K562 (cell line): ENCODE results near the gene TOR1A. TPM values are rescaled to one million over a fixed set of nuclear protein-coding genes. Genes with fewer than 3 reads are reported as not detected.

ENCODE experiments used
- ATF3 ChIP-seq, 2 experiments: fragments of 450-650 bp in 1 of 2; sonication (generic) in 1 of 2; formaldehyde crosslinking in 1 of 2; IDR thresholded peaks in 1 of 2; conservative IDR thresholded peaks in 1 of 2; 2 replicates each; pipeline versions ENCODE4 v1.6.1 to v1.8.1; 2016 to 2023; ENCODE audit warnings: mild to moderate bottlenecking in 2 of 2, moderate library complexity in 2 of 2, inconsistent platforms in 1 of 2, missing genetic modification reagents in 1 of 2
- BRF1 ChIP-seq: IDR thresholded peaks from 3 replicates; pipeline ENCODE4 v1.6.1; 2011; ENCODE audit warnings: borderline replicate concordance, mild to moderate bottlenecking; ENCODE audit not compliant: insufficient read length; ENCODE audit errors: extremely low read depth
- E2F4 ChIP-seq: sonication (generic); formaldehyde crosslinking; IDR thresholded peaks from 2 replicates; pipeline ENCODE4 v1.8.0; 2022; ENCODE audit warnings: mild to moderate bottlenecking, low read depth, missing genetic modification reagents
- ETV5 ChIP-seq: sonication (generic); formaldehyde crosslinking; IDR thresholded peaks from 2 replicates; pipeline ENCODE4 v1.4.0; 2020; ENCODE audit warnings: low read depth, mild to moderate bottlenecking, missing genetic modification reagents
- FOXO4 ChIP-seq: fragments of 450-650 bp; formaldehyde crosslinking; IDR thresholded peaks from 2 replicates; pipeline ENCODE4 v1.4.0; 2020; ENCODE audit warnings: mild to moderate bottlenecking, moderate library complexity
- KLF1 ChIP-seq: fragments of 450-650 bp; IDR thresholded peaks from 2 replicates; pipeline ENCODE4 v1.6.1; 2016; ENCODE audit warnings: missing genetic modification characterization, missing compliant biosample characterization
- MEIS2 ChIP-seq: fragments of 450-650 bp; IDR thresholded peaks from 2 replicates; pipeline ENCODE4 v1.6.1; 2014; ENCODE audit warnings: mild to moderate bottlenecking; ENCODE audit not compliant: partially characterized antibody
- PKNOX1 ChIP-seq: fragments of 450-650 bp; IDR thresholded peaks from 2 replicates; pipeline ENCODE4 v1.6.1; 2016
- POLR2A ChIP-seq: fragments of 450-650 bp; conservative IDR thresholded peaks from 2 replicates; pipeline ENCODE4 v1.6.1; 2016
- PREB ChIP-seq: sonication (generic); formaldehyde crosslinking; IDR thresholded peaks from 2 replicates; pipeline ENCODE4 v1.8.1; 2023; ENCODE audit warnings: mild to moderate bottlenecking, missing genetic modification reagents
- RCOR1 ChIP-seq, 2 experiments: IDR thresholded peaks; 2 replicates each; pipeline ENCODE4 v1.6.1; 2012; ENCODE audit warnings: low read depth in 2 of 2, low read length in 2 of 2, borderline replicate concordance in 1 of 2, improper control_type of control experiment in 1 of 2
- SIN3B ChIP-seq: fragments of 450-650 bp; IDR thresholded peaks from 2 replicates; pipeline ENCODE4 v1.6.1; 2017; ENCODE audit warnings: low read depth, mild to moderate bottlenecking, moderate library complexity
- SNRNP70 ChIP-seq: fragments of 200-400 bp; formaldehyde crosslinking; optimal IDR thresholded peaks from 2 replicates; pipeline ENCODE3; 2017; ENCODE audit warnings: low read depth, low read length
- TAF1 ChIP-seq: IDR thresholded peaks from 2 replicates; pipeline ENCODE4 v1.6.1; 2011; ENCODE audit warnings: mild to moderate bottlenecking, low read length, moderate library complexity; ENCODE audit not compliant: insufficient read depth, control insufficient read depth, severe bottlenecking; ENCODE audit errors: extremely low read depth
- THRB ChIP-seq: fragments of 450-650 bp; formaldehyde crosslinking; conservative IDR thresholded peaks from 2 replicates; pipeline ENCODE4 v1.4.0; 2022; ENCODE audit warnings: mild to moderate bottlenecking, missing genetic modification characterization
- ZFP36 ChIP-seq: fragments of 150-350 bp; IDR thresholded peaks from 2 replicates; pipeline ENCODE4 v1.6.1; 2018; ENCODE audit warnings: low read length, low read depth; ENCODE audit not compliant: partially characterized antibody
- ZNF212 ChIP-seq: fragments of 450-650 bp; formaldehyde crosslinking; IDR thresholded peaks from 2 replicates; pipeline ENCODE4 v1.4.0; 2020; ENCODE audit warnings: mild to moderate bottlenecking
- ZNF239 ChIP-seq: fragments of 250-450 bp; sonication (Bioruptor Pico); IDR thresholded peaks from 2 replicates; pipeline ENCODE4 v1.4.0; 2020; ENCODE audit warnings: mild to moderate bottlenecking
- polyA plus RNA-seq, 8 experiments: library from polyadenylated mRNA; depleted of rRNA in 4 of 8; stranded (reverse) in 5 of 8; unstranded in 3 of 8; fragments of >200 nt; fragmentation: Nextera tagmentation in 2 of 8; fragmentation: Illumina TruSeq in 1 of 8; extraction: Ambion mirVana in 2 of 8; extraction: Trizol in 1 of 8; gene quantifications; 2 replicates each; pipeline versions ENCODE4 v1.2.1 to v1.2.3, GENCODE V29; 2011 to 2014; ENCODE audit warnings: inconsistent platforms in 1 of 8, missing spikeins in 1 of 8
- total RNA-seq, 7 experiments: library from RNA; depleted of rRNA in 6 of 7; stranded (reverse); fragments of >200 nt in 6 of 7; fragmentation: Illumina TruSeq in 2 of 7; extraction: Trizol in 2 of 7; gene quantifications; 2 replicates each; pipeline versions ENCODE4 v1.2.1 to v1.2.3, GENCODE V29; 2011 to 2021; ENCODE audit warnings: low replicate concordance in 1 of 7

Gene TOR1A
- total and polyA plus RNA-seq, 9 of the 15 experiments (the other 6 are each of a cell fraction or from before 2014, with no cell fraction given) = 4.5 to 85.8 (median 51.3) TPM

- TF ChIP-seq PREB (no peak), ZNF212 (CRISPR knock-in tag) (no peak), SIN3B (no peak), THRB (CRISPR knock-in tag) (0 out of 2 replicates have a peak, but pooled peaks have one; percentile 4), KLF1 (tag) (no peak), PKNOX1 (peak; percentile 28; the same call in 1 of the 2 replicates), E2F4 (CRISPR knock-in tag) (no peak), BRF1 (no peak), RCOR1 (IDR thresholded peaks at IDR 0.05; ENCODE audit: borderline replicate concordance in 1 of 2, low read depth in 2 of 2, low read length in 2 of 2) (peak in 1 of 2 experiments; percentile 16; a peak in 1 of 4 replicates), FOXO4 (0 out of 2 replicates have a peak, but pooled peaks have one; percentile 2), ETV5 (CRISPR knock-in tag) (peak; percentile 90), ZNF239 (CRISPR knock-in tag) (peak; percentile 36; the same call in 1 of the 2 replicates), MEIS2 (peak; percentile 42), ATF3 (IDR thresholded peaks at IDR 0.05) (no peak), ATF3 (CRISPR knock-in tag; conservative IDR thresholded peaks at IDR 0.05) (peak; percentile 82), POLR2A (peak; percentile 52; the same call in 1 of the 2 replicates), SNRNP70 (no peak), ZFP36 (peak; percentile 69), TAF1 (peak; percentile 45)
These were observed 14.8 kb upstream of the TOR1A start (continued) for GRCh38 chr9:129838707-129839259.
